Measurements from ENCODE around the gene KRTAP5-11.
A peak's percentile ranks its signal among the peaks of the same experiment; 100 is the strongest.
"Not testable (repeated sequence)": the region's sequence is repeated elsewhere in the genome, so short reads cannot be mapped to it uniquely, and the experiment has no call there.

KRTAP5-11 gene

DNA sequence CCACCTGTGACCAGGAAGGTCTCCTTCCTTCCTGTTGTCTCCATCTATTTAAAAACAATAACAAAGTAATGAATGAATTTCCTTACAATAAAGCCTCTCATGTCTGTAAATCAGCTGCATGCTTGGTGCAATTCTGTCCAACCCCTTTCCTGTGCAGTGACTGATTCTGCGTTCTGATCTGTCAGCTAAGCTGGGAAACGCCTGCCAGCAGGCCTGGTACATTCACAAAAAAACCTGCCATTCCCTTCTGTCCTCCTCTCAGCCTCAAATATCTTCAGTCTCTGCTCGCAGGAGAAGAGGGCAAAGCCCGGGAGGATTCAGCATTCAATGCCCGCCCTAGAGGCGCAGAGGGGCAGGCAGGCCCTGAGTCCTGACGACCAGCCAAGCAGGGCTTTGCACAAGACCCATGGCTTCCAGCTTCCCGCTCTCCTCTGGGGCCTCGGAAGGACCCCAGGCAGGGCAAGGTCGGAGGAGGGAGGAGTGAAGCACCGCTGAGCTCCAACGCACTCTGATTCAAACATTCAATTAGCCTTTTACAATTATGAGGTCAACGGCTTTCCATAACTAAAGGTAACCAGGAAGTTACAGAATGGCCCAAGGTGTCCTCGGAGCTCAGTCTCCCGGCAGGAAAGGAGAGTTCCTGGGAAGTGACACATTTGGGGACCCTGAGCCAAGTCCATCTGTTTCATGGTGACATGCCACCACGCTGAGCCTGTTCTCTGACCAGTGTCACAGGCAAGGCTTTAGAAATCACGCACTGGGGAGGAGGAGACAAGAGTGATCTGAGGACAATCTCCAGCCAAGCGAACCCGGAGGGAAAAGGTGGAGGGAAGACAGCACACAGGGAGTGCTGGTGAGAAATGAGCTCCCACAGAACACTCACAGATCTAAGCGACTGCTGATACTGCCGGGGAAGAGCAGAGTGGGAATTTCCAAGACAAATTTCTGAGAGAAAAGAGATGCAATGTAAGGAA, 15.8 kb downstream of the KRTAP5-11 start:
- not testable (repeated sequence) for H3K9ac ChIP-seq (ENCODE audit: low read length); H3K4ac ChIP-seq (ENCODE audit: low read depth, low read length); H3K4me2 ChIP-seq (ENCODE audit: low read length); H3K79me2 ChIP-seq (ENCODE audit: control insufficient read depth, insufficient read depth, low read length); H3K4me1 ChIP-seq (ENCODE audit: control insufficient read depth, low read depth, low read length); H3K79me1 ChIP-seq (ENCODE audit: low read length); H4K5ac ChIP-seq (ENCODE audit: low read length); H3K27me3 ChIP-seq (ENCODE audit: insufficient read depth, low read length, poor library complexity); H3K4me3 ChIP-seq (ENCODE audit: low read length); H2BK120ac ChIP-seq (ENCODE audit: low read depth, low read length); DNase-seq; H3K23ac ChIP-seq (ENCODE audit: low read length); H2BK15ac ChIP-seq (replicated peaks; ENCODE audit: low read depth); H2BK5ac ChIP-seq (ENCODE audit: low read length); H2AK5ac ChIP-seq (ENCODE audit: low read length); H3K56ac ChIP-seq (ENCODE audit: low read length); H4K8ac ChIP-seq (ENCODE audit: low read depth, low read length); H3K27ac ChIP-seq (ENCODE audit: low read depth, low read length); H3K18ac ChIP-seq (ENCODE audit: low read length); H3K36me3 ChIP-seq (ENCODE audit: control insufficient read depth, insufficient read depth, low read length)
- no CpG with 5 or more reads among the region's 21 CpGs for WGBS (ENCODE audit: extremely low coverage, insufficient coverage, low lambda C conversion rate)

GRCh38 chr11:71566081-71566620, 16.5 kb downstream of the KRTAP5-11 start:
- Histone ChIP-seq H3K4me2 (ENCODE audit: low read length) (no peak overlapping the region), H2BK5ac (ENCODE audit: low read length) (no peak overlapping the region), H3K27ac (ENCODE audit: low read depth, low read length) (no peak overlapping the region), H3K36me3 (ENCODE audit: control insufficient read depth, insufficient read depth, low read length) (no peaks in the 10 kb centered on the region), H3K23ac (ENCODE audit: low read length) (no peak overlapping the region), H3K9ac (ENCODE audit: low read length) (no peak overlapping the region), H3K56ac (ENCODE audit: low read length) (no peak overlapping the region), H3K79me1 (ENCODE audit: low read length) (no peaks in the 10 kb centered on the region), H2AK5ac (ENCODE audit: low read length) (no peak overlapping the region), H3K4me3 (ENCODE audit: low read length) (no peak overlapping the region), H3K18ac (ENCODE audit: low read length) (no peak overlapping the region), H2BK15ac (replicated peaks; ENCODE audit: low read depth) (no peak overlapping the region), H3K27me3 (ENCODE audit: insufficient read depth, low read length, poor library complexity) (no peaks in the 10 kb centered on the region), H3K79me2 (ENCODE audit: control insufficient read depth, insufficient read depth, low read length) (no peaks in the 10 kb centered on the region), H3K4me1 (ENCODE audit: control insufficient read depth, low read depth, low read length) (no peaks in the 10 kb centered on the region), H2BK120ac (ENCODE audit: low read depth, low read length) (no peak overlapping the region), H3K4ac (ENCODE audit: low read depth, low read length) (no peak overlapping the region), H4K8ac (ENCODE audit: low read depth, low read length) (no peak overlapping the region), H4K5ac (ENCODE audit: low read length) (no peak overlapping the region)
- no CpG with 5 or more reads among the region's 10 CpGs for WGBS (ENCODE audit: extremely low coverage, insufficient coverage, low lambda C conversion rate)
- DNase-seq, result no peak

GRCh38 chr11:71565263-71565662, 17.4 kb downstream of the KRTAP5-11 start, which contains the start of gene KRTAP5-10:
Gene KRTAP5-10 (plus strand): TSS chr11:71565563. CDS start chr11:71565588, 25 bp downstream.
- H3K9ac ChIP-seq (ENCODE audit: low read length), result no peak within 1 kb of the TSS
- H3K79me2 ChIP-seq (ENCODE audit: control insufficient read depth, insufficient read depth, low read length), result no peaks in the 10 kb centered on the region
- no peak within 1 kb of the TSS for H3K23ac ChIP-seq (ENCODE audit: low read length)
- H3K4me3 ChIP-seq (ENCODE audit: low read length), result no peak within 1 kb of the TSS
- H3K56ac ChIP-seq (ENCODE audit: low read length), result no peak within 1 kb of the TSS
- no peak within 1 kb of the TSS for H2BK120ac ChIP-seq (ENCODE audit: low read depth, low read length)
- no peak within 1 kb of the TSS for H3K4me2 ChIP-seq (ENCODE audit: low read length)
- no peak within 1 kb of the TSS for H2BK15ac ChIP-seq (replicated peaks; ENCODE audit: low read depth)
- H3K79me1 ChIP-seq (ENCODE audit: low read length), result no peaks in the 10 kb centered on the region
- H2AK5ac ChIP-seq (ENCODE audit: low read length), result no peak within 1 kb of the TSS
- H3K36me3 ChIP-seq (ENCODE audit: control insufficient read depth, insufficient read depth, low read length), result no peaks in the 10 kb centered on the region
- H4K5ac ChIP-seq (ENCODE audit: low read length), result no peak within 1 kb of the TSS
- DNase-seq, result no peak
- no CpG with 5 or more reads among the region's 5 CpGs for WGBS (ENCODE audit: extremely low coverage, insufficient coverage, low lambda C conversion rate)
- no peak within 1 kb of the TSS for H3K4ac ChIP-seq (ENCODE audit: low read depth, low read length)
- H3K18ac ChIP-seq (ENCODE audit: low read length), result no peak within 1 kb of the TSS
- no peak within 1 kb of the TSS for H3K27ac ChIP-seq (ENCODE audit: low read depth, low read length)
- no peak within 1 kb of the TSS for H4K8ac ChIP-seq (ENCODE audit: low read depth, low read length)
- H2BK5ac ChIP-seq (ENCODE audit: low read length), result no peak within 1 kb of the TSS
- no peaks in the 10 kb centered on the region for H3K27me3 ChIP-seq (ENCODE audit: insufficient read depth, low read length, poor library complexity)
- no peaks in the 10 kb centered on the region for H3K4me1 ChIP-seq (ENCODE audit: control insufficient read depth, low read depth, low read length)

- H2BK15ac ChIP-seq (replicated peaks; ENCODE audit: low read depth), result no peak overlapping the region
- H3K56ac ChIP-seq (ENCODE audit: low read length), result no peak overlapping the region
- no peaks in the 10 kb centered on the region for H3K79me1 ChIP-seq (ENCODE audit: low read length)
- no peak overlapping the region for H3K23ac ChIP-seq (ENCODE audit: low read length)
- H3K9ac ChIP-seq (ENCODE audit: low read length), result no peak overlapping the region
- no peak overlapping the region for H3K4ac ChIP-seq (ENCODE audit: low read depth, low read length)
- no peak overlapping the region for H3K4me2 ChIP-seq (ENCODE audit: low read length)
- no peak for DNase-seq
- no peaks in the 10 kb centered on the region for H3K79me2 ChIP-seq (ENCODE audit: control insufficient read depth, insufficient read depth, low read length)
- no peaks in the 10 kb centered on the region for H3K4me1 ChIP-seq (ENCODE audit: control insufficient read depth, low read depth, low read length)
- WGBS (ENCODE audit: extremely low coverage, insufficient coverage, low lambda C conversion rate), result no CpG with 5 or more reads among the region's 4 CpGs
- no peaks in the 10 kb centered on the region for H3K27me3 ChIP-seq (ENCODE audit: insufficient read depth, low read length, poor library complexity)
- no peak overlapping the region for H3K4me3 ChIP-seq (ENCODE audit: low read length)
- H2BK5ac ChIP-seq (ENCODE audit: low read length), result no peak overlapping the region
- no peak overlapping the region for H3K18ac ChIP-seq (ENCODE audit: low read length)
- no peak overlapping the region for H2AK5ac ChIP-seq (ENCODE audit: low read length)
- no peak overlapping the region for H4K5ac ChIP-seq (ENCODE audit: low read length)
- no peak overlapping the region for H4K8ac ChIP-seq (ENCODE audit: low read depth, low read length)
- H2BK120ac ChIP-seq (ENCODE audit: low read depth, low read length), result no peak overlapping the region
- H3K36me3 ChIP-seq (ENCODE audit: control insufficient read depth, insufficient read depth, low read length), result no peaks in the 10 kb centered on the region
- no peak overlapping the region for H3K27ac ChIP-seq (ENCODE audit: low read depth, low read length)
Observed at GRCh38 chr11:71564430-71564829, 18.2 kb downstream of the KRTAP5-11 start.

- H3K27ac ChIP-seq (ENCODE audit: low read depth, low read length), result no peak overlapping the region
- peak; percentile 83 for DNase-seq
- no peak overlapping the region for H2BK120ac ChIP-seq (ENCODE audit: low read depth, low read length)
- H4K8ac ChIP-seq (ENCODE audit: low read depth, low read length), result no peak overlapping the region
- H4K5ac ChIP-seq (ENCODE audit: low read length), result no peak overlapping the region
- H2BK15ac ChIP-seq (replicated peaks; ENCODE audit: low read depth), result no peak overlapping the region
- no peak overlapping the region for H3K4ac ChIP-seq (ENCODE audit: low read depth, low read length)
- H3K4me2 ChIP-seq (ENCODE audit: low read length), result no peak overlapping the region
- H3K4me3 ChIP-seq (ENCODE audit: low read length), result no peak overlapping the region
- H2BK5ac ChIP-seq (ENCODE audit: low read length), result no peak overlapping the region
- no peak overlapping the region for H3K9ac ChIP-seq (ENCODE audit: low read length)
- H3K79me1 ChIP-seq (ENCODE audit: low read length), result no peaks in the 10 kb centered on the region
- WGBS (ENCODE audit: extremely low coverage, insufficient coverage, low lambda C conversion rate), result no CpG with 5 or more reads among the region's 8 CpGs
- no peak overlapping the region for H3K23ac ChIP-seq (ENCODE audit: low read length)
- H3K79me2 ChIP-seq (ENCODE audit: control insufficient read depth, insufficient read depth, low read length), result no peaks in the 10 kb centered on the region
- H3K36me3 ChIP-seq (ENCODE audit: control insufficient read depth, insufficient read depth, low read length), result no peaks in the 10 kb centered on the region
- no peak overlapping the region for H3K18ac ChIP-seq (ENCODE audit: low read length)
- H2AK5ac ChIP-seq (ENCODE audit: low read length), result no peak overlapping the region
- no peaks in the 10 kb centered on the region for H3K4me1 ChIP-seq (ENCODE audit: control insufficient read depth, low read depth, low read length)
- no peaks in the 10 kb centered on the region for H3K27me3 ChIP-seq (ENCODE audit: insufficient read depth, low read length, poor library complexity)
- H3K56ac ChIP-seq (ENCODE audit: low read length), result no peak overlapping the region
Observed at GRCh38 chr11:71563406-71563805, 19.3 kb downstream of the KRTAP5-11 start.
